PC-3 (cell line): Measurements from ENCODE around the gene RAB6B. TPM values are rescaled to one million over a fixed set of nuclear protein-coding genes. Genes with fewer than 3 reads are reported as not detected.

Experiments used
- ATAC-seq: fragments of 200-7000 bp; cut with Tn5 transposase; 2 replicates; pipeline ENCODE4 v1.9.1; 2020; ENCODE audit warnings: mild to moderate bottlenecking, moderate library complexity
- BruUV-seq: library from RNA; stranded (reverse); fragments of 400-500 nt; replicated peaks from 2 replicates; lab custom pipeline; 2021; lab: Mats Ljungman, UMichigan
- CTCF ChIA-PET: fragments of 300-600 bp; sonication (Branson Sonifier 250); formaldehyde crosslinking; loops from one replicate; lab custom pipeline; 2022; ENCODE audit warnings: antibody characterized with exemption; lab: Charles Lee
- POLR2A ChIA-PET: fragments of 300-600 bp; sonication (Branson Sonifier 250); formaldehyde crosslinking; loops from one replicate; lab custom pipeline; 2022; ENCODE audit warnings: antibody characterized with exemption; ENCODE audit not compliant: unreplicated experiment; lab: Charles Lee
- DNase-seq: peaks from one replicate; pipeline ENCODE4 v3.0.0-alpha.2; 2015
- H2AFZ ChIP-seq: fragments of 300-600 bp; sonication (generic); 2 replicates; pipeline ENCODE4 v1.6.0; 2016; ENCODE audit warnings: antibody characterized with exemption, low read length
- H3F3A ChIP-seq: fragments of 300-600 bp; sonication (generic); one replicate; pipeline ENCODE4 v1.6.0; 2017; ENCODE audit warnings: antibody characterized with exemption, low read length, control low read depth, mild to moderate bottlenecking; ENCODE audit not compliant: unreplicated experiment
- H3K27ac ChIP-seq: fragments of 300-600 bp; sonication (generic); 2 replicates; pipeline ENCODE4 v1.5.1; 2016; ENCODE audit warnings: mild to moderate bottlenecking, low read length
- H3K27me3 ChIP-seq: fragments of 300-600 bp; sonication (generic); 2 replicates; pipeline ENCODE4 v1.6.1; 2016; ENCODE audit warnings: low read length, mixed read lengths
- H3K36me3 ChIP-seq: fragments of 300-600 bp; sonication (generic); 2 replicates; pipeline ENCODE4 v1.6.1; 2016; ENCODE audit warnings: low read depth, mixed run types, low read length, mixed read lengths
- H3K4me1 ChIP-seq: fragments of 300-600 bp; sonication (generic); 2 replicates; pipeline ENCODE4 v1.5.1; 2016; ENCODE audit warnings: low read length; ENCODE audit not compliant: insufficient read depth
- H3K4me2 ChIP-seq: fragments of 300-600 bp; sonication (generic); 2 replicates; pipeline ENCODE4 v1.6.0; 2016; ENCODE audit warnings: low read length
- H3K4me3 ChIP-seq: fragments of 300-600 bp; sonication (generic); 2 replicates; pipeline ENCODE4 v1.5.1; 2016; ENCODE audit warnings: mild to moderate bottlenecking, low read length, mixed read lengths
- H3K79me2 ChIP-seq: fragments of 300-600 bp; sonication (generic); 2 replicates; pipeline ENCODE4 v1.6.1; 2017; ENCODE audit warnings: low read length, mixed read lengths
- H3K9ac ChIP-seq: fragments of 300-600 bp; sonication (generic); 2 replicates; pipeline ENCODE4 v1.6.0; 2016; ENCODE audit warnings: mild to moderate bottlenecking, low read length
- H3K9me2 ChIP-seq: fragments of 300-600 bp; sonication (generic); replicated peaks from 2 replicates; pipeline ENCODE4 v1.6.1; 2016; ENCODE audit warnings: mixed run types, low read length, mixed read lengths
- H3K9me3 ChIP-seq: fragments of 300-600 bp; sonication (generic); 2 replicates; pipeline ENCODE4 v1.6.1; 2016; ENCODE audit warnings: low read length, mixed read lengths
- H4K20me1 ChIP-seq: fragments of 300-600 bp; sonication (generic); 2 replicates; pipeline ENCODE4 v1.6.1; 2016; ENCODE audit warnings: low read length, mixed read lengths
- CTCF ChIP-seq: fragments of 300-600 bp; sonication (generic); conservative IDR thresholded peaks from 2 replicates; pipeline ENCODE4 v1.5.1; 2017; ENCODE audit warnings: antibody characterized with exemption, low read depth, mild to moderate bottlenecking, low read length
- EZH2 ChIP-seq: fragments of 300-600 bp; sonication (generic); IDR thresholded peaks from one replicate; pipeline ENCODE4 v1.6.1; 2017; ENCODE audit warnings: antibody characterized with exemption, mild to moderate bottlenecking, low read length; ENCODE audit not compliant: unreplicated experiment
- EZH2phosphoT487 ChIP-seq: fragments of 300-600 bp; sonication (generic); IDR thresholded peaks from 2 replicates; pipeline ENCODE4 v1.6.1; 2018; ENCODE audit warnings: mild to moderate bottlenecking, antibody characterized with exemption, low read length, borderline replicate concordance
- intact Hi-C: fragments of 100-400 bp; cut with micrococcal nuclease; formaldehyde crosslinking; loops from 2 replicates; pipeline ENCODE4 v1.9.0; 2023
- total RNA-seq: library from RNA; depleted of rRNA; stranded (reverse); fragments of >200 nt; gene quantifications from 2 replicates; pipeline ENCODE4 v1.2.3, GENCODE V29; 2014

Gene RAB6B
- total RNA-seq, 1 experiment from 2014 or later, result 0.22 TPM

- no peaks in the 10 kb centered on the region for H3K9me2 ChIP-seq
- no TSS peak for BruUV-seq
- POLR2A ChIA-PET, result no interaction called here
- DNase-seq (no peak), ATAC-seq (no peak)
- no peaks in the 10 kb centered on the region for H3K79me2 ChIP-seq
- no peaks in the 10 kb centered on the region for H4K20me1 ChIP-seq
- no peak overlapping the region for H3K27ac ChIP-seq
- no peaks in the 10 kb centered on the region for H3K4me1 ChIP-seq
- no peaks in the 10 kb centered on the region for H3K27me3 ChIP-seq
- H3F3A ChIP-seq, result no peaks in the 10 kb centered on the region
- no peak for TF ChIP-seq CTCF
- no peak for TF ChIP-seq EZH2
- no peak for TF ChIP-seq EZH2phosphoT487
- H3K4me3 ChIP-seq, result no peak overlapping the region
- H3K9me3 ChIP-seq, result no peaks in the 10 kb centered on the region
- intact Hi-C loops, result no loop called here
- no peak overlapping the region for H3K9ac ChIP-seq
- CTCF ChIA-PET, result no interaction called here
- H3K36me3 ChIP-seq, result no peaks in the 10 kb centered on the region
- no peak overlapping the region for H3K4me2 ChIP-seq
- no peak overlapping the region for H2AFZ ChIP-seq
Observed at GRCh38 chr3:133857767-133858166, 37.9 kb downstream of the RAB6B start.

- ChIA-PET POLR2A (no interaction called here), CTCF (no interaction called here)
- Histone ChIP-seq H3K4me3 (no peak overlapping the region), H3F3A (no peaks in the 10 kb centered on the region), H3K27me3 (no peaks in the 10 kb centered on the region), H3K9me2 (no peaks in the 10 kb centered on the region), H3K4me1 (no peaks in the 10 kb centered on the region), H3K27ac (no peak overlapping the region), H3K36me3 (no peaks in the 10 kb centered on the region), H3K4me2 (no peak overlapping the region), H3K9ac (no peak overlapping the region), H3K9me3 (no peaks in the 10 kb centered on the region), H2AFZ (no peak overlapping the region), H3K79me2 (no peaks in the 10 kb centered on the region), H4K20me1 (no peaks in the 10 kb centered on the region)
- no TSS peak for BruUV-seq
- intact Hi-C loops, result no loop called here
- TF ChIP-seq CTCF (no peak), EZH2phosphoT487 (no peak), EZH2 (no peak)
- ATAC-seq (no peak), DNase-seq (no peak)
Observed at GRCh38 chr3:133856316-133856715, 39.4 kb downstream of the RAB6B start.

- CTCF ChIA-PET, result no interaction called here
- intact Hi-C loops, result no loop called here
- H3F3A ChIP-seq, result no peaks in the 10 kb centered on the region
Observed at GRCh38 chr3:133855772-133856171, 39.9 kb downstream of the RAB6B start.

More at GRCh38 chr3:133855772-133856171, 39.9 kb downstream of the RAB6B start:
- Histone ChIP-seq H3K9ac (no peak overlapping the region), H4K20me1 (no peaks in the 10 kb centered on the region), H3K27ac (no peak overlapping the region), H3K4me2 (no peak overlapping the region), H3K36me3 (no peaks in the 10 kb centered on the region), H3K4me1 (no peaks in the 10 kb centered on the region), H3K27me3 (no peaks in the 10 kb centered on the region), H3K9me2 (no peaks in the 10 kb centered on the region), H3K9me3 (no peaks in the 10 kb centered on the region), H2AFZ (no peak overlapping the region), H3K79me2 (no peaks in the 10 kb centered on the region), H3K4me3 (no peak overlapping the region)
- POLR2A ChIA-PET, result no interaction called here
- BruUV-seq, result no TSS peak
- ATAC-seq (no peak), DNase-seq (no peak)
- no peak for TF ChIP-seq EZH2phosphoT487
- TF ChIP-seq EZH2, result no peak
- TF ChIP-seq CTCF, result no peak
